GM21737 (cell line): ENCODE data around the gene RMDN3.

Experiments
- ATAC-seq: cut with Tn5 transposase; IDR thresholded peaks from one replicate; pipeline ENCODE4 v1.9.1; 2021; ENCODE audit warnings: mild to moderate bottlenecking, moderate library complexity; ENCODE audit not compliant: unreplicated experiment

The RMDN3 gene

DNA sequence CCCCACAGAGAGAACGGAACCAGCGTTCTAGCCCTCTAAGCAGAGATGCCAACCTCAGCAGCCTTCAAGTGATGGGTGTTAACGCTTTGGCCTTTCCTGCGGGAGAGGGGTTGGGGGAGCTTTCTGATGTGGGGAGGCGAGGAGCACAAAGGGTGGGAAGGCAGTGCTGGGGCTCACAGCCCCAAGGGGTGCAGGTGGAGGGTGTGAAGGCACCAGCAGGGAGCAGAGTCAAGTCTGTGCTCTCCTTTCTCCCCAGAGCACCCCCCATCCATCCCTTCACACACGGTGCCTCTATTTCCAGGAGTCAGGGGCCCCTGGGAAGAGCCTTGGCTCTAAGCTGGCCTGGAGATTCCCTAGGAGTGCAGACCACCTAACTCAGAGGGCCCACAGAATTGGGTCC, 18.8 kb upstream of the RMDN3 start:
- no peak for ATAC-seq

DNA sequence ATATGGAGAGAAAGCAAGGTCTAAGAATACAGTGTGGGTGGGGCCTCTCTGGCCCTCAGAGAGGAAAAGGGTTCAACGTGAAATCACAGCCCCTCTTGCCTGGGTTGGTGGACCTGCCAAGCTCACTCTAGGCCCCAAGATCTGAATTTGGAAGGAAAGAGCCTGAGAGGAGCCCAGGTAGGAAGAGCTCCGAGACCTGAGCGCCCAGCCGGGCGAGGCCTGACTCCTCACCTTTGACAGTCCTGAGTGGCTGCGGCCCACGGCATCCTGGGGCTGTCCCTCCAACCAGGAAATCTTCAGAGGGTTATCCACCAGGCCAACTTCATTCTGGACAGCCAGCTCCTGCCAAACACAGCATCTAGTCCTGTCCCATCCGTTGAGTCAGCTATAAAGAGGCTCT, 18.4 kb upstream of the RMDN3 start:
- ATAC-seq, result no peak

DNA sequence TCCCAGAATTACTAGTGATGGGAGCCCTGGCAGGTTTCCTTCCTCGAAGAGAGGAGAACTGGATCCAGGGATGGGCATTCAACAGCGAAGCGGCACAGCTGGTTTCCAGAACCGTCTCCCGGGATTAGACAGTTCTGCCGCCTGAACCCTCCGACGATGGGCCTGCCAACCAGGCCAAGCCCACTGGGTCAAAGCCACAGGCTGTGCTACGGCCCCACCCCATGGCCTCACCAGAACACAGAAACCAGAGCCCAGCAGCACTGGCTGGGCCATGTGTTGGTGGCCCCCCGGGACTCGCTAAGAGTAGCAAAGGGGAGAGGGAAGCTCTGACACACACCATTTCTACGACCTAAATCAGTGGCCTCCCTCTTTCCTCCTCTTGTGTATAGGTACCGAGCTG, 17.0 kb upstream of the RMDN3 start:
- no peak for ATAC-seq

DNA sequence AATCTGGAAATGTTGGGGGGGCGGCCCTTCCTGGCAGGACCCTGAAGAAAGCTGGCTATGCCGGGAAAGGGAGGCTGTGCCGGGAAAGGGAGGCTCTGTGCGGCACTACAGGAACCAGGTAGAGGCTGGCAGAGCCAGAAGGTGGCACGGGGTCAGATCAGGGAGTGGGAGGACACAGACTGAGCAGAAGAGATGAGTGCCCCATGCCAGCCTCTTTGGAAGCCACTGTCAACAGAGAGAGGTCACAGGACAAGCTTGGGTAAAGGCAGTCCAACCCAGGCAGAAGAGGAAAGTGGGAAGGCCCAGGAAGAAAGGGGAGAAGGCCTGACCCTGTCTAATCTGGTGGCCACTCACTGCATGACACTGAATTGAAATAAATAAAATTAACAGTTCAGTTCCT, 16.2 kb upstream of the RMDN3 start:
- no peak for ATAC-seq

DNA sequence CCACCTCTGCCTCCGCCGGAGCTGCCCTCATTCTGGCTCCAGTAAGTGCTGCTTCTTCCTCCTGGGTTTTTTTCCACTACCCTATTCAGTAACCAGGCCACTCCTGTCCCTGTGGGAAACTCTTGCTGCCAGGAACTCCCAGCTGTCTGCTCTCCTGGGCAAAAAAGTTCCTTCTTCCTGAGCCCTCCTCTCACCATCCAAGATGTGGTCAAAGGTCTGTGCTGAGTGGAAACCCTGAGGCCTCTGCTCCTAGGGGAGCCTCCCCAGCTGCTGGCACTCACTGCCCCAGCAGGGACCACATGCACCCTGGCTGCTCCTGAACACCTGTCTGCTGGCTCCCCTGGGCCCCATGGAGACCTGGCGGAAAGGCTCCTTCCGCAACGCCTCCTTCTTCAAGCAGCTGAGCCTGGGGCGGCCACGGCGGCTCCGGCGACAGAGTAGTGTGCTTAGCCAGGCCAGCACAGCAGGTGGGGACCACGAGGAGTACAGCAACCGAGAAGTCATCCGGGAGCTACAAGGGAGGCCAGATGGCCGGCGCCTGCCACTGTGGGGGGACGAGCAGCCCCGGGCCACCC, 15.2 kb upstream of the RMDN3 start:
- no peak for ATAC-seq

DNA sequence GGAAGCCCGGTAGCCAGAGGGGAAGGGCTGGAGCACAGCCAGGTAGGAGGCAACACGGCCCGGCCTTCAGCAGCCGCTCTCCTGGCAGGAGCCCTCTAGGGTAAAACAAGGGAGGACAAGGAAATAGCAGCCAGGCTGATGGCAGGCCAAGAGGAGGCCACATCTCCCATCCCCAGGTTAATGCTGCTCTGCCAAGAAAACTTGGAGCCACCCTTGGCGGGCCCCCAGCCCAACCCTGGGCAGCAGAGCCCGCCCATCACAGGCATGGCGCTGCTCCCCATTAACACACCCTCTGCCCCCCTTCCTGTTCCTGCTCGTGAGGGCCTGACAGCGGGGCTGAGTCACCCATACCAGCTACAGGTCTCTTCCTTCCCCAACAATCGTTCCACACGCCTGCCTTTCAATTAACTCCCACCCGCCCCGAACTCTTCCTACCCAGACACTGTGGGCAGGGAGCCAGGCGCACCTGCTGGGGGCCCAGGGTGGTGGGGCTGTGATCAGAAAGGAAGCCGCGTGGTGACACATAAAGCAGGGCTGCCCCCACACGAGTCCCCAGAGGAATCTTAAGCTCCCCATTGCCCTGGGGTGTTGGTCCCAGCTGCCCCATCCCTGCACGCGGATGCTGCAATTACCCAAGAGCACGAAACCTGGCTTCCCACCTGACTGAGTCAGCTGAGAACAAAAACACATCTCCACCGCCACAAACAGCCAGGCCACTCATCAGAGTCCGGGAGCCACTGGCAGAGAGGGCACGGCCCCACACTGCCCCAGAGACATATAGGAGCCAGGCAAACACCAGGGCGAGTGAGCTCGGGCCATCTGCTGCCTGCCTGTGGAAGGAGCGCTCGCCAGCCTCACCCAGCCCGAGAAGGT, 14.5 kb upstream of the RMDN3 start, which contains the start of gene C15orf62:
TSS of gene C15orf62 (plus strand) at position 707 of the 873 bp plus-strand sequence. CDS start 516 bp downstream, outside the sequence.
- peak; percentile 43 for ATAC-seq

DNA sequence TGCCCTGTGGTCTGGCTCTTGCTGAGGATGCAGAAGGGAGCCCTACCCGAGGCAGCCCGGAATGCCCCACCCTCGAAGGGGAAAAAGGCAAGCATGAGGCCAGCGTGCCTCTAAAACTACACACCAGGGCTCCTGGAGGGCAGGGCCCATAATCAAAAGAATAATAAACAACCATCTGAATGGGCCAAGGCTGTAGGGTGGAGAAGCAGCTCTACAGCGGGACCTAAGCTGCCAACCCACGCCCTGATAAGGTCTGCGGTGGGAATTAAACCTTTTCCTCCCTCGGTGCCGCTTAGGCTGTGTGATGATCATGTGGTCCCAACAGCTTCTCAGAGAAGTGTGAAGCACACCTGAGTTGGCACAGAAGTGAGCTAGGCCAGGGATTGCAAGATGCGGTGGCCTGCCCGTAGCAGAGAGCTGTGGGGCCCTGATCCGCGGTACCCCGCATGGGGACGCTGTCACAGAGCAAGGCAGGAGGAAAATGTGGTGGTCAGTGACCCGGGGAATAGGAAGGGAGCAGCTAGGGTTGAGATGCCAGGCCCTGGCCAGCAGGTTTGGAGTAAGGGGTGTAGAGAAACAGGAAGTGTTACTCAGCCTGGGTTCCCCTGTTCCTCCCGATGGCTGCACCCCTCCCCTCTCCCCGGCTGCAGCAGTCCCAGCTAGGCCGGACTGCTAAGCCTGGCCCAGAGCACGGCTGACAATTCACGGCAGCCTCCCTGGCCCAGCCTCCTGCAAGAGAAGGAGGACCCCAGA, 13.6 kb upstream of the RMDN3 start:
- no peak for ATAC-seq

DNA sequence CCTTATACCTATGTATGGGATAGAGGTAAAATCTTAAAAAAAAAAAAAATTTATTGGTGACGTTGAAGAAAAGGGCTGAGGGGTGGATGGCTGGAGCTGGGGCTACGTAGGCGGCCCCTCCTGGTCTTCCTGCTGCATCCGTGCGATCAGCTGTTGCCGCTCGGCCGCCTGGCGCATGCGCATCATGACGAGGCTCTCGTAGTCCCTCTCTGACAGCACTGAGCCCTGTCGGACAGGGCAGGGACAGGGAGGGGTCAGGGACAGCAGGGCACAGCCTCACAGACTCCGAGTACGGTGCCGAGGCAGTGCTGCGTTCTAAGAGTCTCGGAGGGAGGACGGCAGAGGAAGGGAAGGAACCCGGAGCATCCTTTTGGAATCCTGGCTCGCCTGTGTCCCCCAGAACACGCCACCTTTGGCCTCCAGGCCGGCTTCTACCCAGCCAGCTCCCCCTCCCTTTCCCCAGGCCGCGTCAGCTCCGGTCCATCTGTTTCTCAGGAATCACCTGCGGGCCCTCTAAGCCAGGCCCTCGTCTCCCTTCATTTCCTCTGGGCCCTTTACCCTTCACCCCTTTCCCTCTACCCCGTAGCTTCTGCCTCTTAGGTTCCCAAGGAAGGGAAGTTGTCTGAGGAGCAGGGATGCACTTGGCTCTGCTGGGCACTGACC, 12.9 kb upstream of the RMDN3 start:
- ATAC-seq, result no peak

DNA sequence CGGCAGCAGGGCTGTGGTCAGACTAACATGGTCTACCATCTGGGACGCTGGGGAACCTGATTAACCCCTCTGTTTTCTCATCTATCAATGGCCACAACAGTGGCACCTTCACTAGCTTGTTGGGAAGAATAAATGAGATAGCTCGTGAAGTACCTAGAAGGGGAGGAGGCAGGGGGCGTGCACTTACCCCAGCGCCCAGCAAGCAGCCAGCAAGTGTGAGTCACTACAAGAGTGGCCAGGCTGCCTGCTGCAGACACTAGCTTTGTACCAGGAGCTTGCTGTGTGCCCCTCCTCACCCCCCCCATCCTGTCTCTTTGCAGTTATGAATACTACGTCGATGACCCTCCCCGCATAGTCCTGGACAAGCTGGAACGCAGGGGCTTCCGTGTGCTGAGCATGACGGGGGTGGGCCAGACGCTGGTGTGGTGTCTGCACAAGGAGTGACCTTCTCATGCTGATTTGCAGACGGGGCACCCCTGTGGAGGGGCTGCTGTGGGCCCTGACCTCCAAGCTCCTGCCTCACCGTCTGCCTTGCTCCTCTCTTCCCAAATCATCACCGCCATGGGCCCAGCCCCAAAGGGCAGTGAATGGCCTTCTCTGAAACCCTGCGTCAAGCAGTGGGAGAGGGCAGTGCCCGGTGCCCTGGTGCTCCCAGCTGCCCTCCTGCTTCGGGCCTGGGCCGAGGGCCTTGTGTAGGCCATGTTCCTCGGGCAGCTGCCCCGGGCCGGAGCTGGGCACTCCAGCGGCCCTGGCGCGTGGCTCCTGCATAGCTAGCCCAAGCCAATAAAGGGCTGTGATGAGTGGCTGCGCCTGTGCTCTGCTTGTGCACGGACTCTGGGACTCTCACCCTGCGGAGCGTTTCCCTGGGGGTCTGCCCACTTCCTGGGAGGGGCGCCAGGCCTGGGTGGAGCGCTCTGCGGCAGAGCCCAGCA, 12.1 kb upstream of the RMDN3 start:
- ATAC-seq, result no peak

DNA sequence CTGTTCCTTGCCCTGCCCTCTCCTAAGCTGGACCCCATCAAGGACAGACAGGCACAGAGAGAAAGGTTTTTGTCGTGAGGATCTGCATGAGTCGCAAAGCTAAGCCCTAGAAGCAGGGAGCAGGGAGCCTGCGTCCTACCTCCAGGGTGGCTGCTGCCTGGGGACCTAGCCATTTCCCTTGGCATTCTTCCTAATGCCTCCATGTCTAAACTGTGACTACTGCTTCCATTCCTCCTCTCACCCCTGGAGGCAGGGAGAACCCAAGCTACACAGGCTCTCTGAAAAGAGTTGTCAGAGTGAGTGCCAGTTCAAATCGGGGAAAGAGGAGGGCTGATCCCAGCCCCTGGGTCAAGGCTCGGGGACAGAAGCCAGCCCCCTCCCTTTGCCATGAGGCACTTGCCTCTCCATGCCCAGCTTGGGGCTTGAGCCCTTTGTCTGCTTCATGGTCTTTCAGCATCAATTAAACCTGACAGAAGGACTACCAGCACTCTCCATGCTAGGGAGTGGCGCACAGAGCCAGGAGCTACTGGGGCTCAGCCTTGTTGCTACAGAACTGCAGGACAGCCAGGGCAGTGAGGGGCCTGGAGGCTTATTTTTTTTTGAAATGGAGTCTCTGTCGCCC, 11.3 kb upstream of the RMDN3 start:
- no peak for ATAC-seq

DNA sequence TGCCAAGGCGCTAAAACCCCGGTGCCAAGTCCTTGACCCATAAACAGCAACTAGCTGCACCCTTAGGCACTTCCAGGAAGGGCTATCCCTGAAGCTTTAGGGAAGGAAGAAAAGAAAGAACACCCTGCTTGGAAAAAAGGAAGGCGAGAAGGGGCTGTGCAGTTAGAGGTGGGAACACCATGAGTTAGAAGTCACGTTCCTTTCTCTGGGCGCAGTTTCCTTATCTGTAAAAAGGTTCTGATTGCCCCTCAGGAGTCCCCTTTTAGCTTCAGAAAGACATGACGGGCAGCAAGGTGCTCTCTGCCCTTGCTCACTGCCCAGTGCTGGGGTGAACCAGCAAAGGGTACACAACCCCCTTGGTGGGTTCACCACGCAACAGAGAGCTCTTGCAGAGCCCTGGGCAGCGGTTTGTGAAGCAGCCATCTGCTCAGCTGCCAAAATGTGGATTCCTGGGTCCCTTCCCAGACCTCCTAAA, 9.6 kb upstream of the RMDN3 start:
- ATAC-seq, result no peak

DNA sequence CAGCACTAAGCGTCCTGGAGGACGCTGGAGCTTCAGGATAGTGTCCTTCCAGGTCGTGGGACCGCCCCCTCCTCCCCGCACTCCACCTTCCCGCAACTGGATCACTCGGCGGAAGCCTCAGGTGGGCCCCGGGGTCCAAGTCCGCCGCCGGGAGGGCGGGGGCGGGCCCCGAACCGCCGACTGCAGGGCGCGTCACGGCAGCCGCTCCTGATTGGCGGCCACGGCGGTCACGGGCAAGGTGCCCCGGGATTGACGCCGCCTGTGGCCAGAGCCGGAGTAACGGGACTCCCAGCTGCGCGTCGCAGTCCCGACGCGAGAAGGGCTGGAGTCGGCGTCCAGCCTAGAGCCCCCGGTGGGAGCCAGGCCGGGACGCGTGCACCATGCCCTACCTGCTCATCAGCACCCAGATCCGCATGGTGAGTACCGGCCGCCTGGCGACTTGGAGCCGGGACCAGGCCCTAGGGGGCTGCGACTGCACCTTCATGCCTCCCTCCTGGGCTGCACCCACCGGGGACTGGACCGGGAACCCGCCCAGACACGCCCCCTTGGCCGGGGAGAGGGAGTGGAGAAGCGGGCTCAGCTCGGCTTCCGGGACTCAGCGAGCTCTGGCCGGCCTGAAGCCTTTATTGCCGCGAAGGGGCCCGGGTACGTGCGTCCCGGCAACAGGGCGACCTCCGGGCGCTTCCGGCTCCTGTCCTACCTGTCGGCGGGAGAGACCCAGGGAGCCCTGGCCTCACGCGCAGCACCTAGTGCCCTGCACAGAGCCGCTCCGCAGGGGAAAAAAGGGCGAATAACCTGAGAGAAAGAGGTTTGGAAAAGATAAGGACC, 9.0 kb upstream of the RMDN3 start, which contains the start of gene GCHFR:
TSS of gene GCHFR (plus strand) at position 268 of the 828 bp plus-strand sequence. CDS start at position 381, 113 bp downstream.
- ATAC-seq, result peak; percentile 36

DNA sequence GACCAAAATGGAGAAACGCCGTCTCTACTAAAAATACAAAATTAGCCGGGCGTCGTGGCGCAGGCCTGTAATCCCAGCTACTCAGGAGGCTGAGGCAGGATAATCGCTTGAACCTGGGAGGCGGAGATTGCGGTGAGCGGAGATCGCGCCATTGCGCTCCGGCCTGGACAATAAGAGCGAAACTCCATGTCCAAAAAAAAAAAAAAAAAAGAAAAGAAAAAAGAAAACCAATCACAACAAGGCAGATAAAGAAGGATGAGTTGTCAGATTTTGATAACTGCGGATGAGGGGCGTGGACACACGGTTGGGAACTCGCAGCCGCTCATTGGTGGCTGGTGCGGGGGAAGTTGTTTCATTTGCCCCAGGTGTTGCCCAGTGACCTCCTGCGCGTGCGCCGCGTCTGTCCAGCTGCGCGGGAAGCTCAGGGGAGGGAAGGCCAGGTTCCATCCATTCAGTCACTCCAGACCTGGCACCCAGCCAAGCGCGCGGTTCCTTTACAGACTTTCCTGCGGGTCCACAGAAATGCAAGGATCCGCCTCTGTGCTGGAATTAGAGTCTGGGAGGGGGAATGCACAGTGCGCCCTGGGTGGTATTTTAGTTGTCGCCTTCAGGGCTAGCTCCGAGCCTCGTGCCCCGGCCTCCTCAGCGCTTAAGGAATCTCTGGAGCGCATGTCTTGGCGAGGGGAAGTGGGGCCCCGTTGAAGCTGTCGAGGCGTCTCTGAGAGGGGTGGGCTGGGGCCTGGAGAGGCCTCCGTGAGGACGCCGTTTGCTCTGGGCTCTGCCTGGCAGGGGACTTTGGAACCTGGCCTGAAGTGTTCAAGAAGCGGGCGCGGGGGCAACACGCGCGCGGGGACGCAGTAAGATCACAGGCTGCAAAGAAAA, 8.1 kb upstream of the RMDN3 start:
- ATAC-seq, result no peak

DNA sequence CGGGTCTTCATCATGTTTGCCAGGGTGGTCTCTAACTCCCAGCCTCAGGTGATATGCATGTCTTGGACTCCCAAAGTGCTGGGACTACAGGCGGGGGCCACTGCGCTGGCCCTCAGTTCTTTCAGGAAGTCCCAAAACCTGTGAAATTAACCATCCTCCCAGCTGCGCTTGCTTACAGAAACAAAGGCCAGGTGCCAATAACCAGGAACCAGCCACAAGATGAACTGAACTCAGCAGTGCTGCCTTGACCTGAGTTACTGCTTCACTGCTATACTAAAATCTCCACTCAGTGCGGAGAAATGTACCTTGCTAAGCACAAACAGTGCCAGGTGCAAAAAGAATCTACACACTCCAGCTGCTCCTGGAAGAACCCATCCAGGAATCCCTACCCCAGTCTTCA, 4.9 kb upstream of the RMDN3 start:
- ATAC-seq, result no peak

DNA sequence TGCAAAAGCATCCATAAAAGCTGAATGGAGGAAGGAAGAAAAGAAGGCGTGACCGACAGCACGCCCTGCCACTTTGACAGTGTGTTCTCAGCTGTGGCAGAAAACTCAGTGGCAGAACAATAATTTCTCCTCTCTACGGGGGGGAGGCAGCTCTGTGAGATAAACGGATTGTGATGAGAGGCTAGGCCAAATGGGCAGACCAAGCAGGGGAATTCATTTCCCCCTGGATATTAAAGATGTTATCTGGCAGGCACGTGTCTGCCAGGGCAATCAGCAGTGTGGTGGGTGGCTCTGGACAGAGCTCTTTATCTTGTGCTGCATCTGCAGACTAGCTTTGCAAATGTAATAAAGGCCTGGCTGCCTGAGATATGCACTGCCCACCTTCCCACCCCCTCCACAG, 1.9 kb upstream of the RMDN3 start:
- no peak for ATAC-seq

DNA sequence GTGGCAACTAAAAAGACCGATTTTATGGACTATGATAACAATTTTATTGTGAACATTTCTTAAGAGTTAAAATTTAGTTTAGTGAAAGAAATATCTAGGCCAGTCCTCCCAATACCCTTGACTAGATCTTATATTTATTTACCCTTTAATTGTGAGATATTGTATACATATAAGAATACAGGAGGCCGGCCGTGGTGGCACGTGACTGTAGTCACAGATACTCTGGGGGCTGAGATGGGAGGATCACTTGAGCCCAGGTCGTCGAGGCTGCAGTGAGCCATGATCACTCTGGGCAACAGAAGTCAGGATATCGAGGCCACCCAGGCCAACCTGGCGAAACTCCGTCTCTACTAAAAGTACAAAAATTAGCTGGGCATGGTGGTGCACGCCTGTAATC, 756 bp upstream of the RMDN3 start:
- no peak for ATAC-seq

DNA sequence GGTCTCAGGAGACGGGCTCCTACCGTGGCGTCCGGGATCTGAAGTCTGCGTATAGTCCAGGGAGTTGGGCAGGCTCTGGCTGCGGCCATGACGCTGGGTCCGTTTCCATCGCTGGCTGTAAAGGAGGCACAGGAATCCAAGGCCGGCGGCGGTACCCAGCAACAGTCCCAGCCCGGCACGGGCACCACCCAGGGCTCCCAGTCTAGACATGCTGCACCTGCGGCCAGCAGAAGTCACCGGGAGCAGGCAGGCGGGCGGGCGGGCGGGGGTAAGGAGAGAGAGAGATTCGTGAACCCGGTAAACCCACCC, 526 bp downstream of the RMDN3 start:
- peak; percentile 1 for ATAC-seq

DNA sequence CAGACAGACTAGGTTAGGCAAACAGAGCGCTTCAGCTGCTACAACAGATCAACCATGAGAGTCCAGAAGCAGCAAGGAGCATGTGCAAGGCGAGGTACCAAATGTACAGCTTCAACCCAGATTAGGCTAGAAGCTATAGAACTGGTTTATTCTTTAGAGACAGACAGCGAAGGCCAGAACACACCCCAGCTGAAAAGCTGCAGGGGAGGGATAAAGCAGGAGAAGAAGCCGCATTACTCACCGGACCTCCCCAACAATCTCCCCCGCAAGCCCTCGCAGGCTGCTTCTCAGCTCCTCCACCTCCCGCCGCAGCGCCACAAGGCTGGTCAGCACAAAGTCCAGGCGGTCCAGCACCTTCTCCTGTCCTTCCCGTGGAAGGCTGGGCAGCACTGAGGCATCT, 3.3 kb downstream of the RMDN3 start:
- no peak for ATAC-seq
